Measurements from ENCODE around the gene ZNF511. TPM values are rescaled to one million over a fixed set of nuclear protein-coding genes. Genes with fewer than 3 reads are reported as not detected.
A peak's percentile ranks its signal among the peaks of the same experiment; 100 is the strongest.

The ZNF511 gene
- total and polyA plus RNA-seq, 4 experiments from 2014 or later, result 31.5 to 107 (median 51.0) TPM

GRCh38 chr10:133289761-133290160 is 19.0 kb upstream of the ZNF511 start:
- Mint-ChIP-seq H3K27me3 (no peaks in the 10 kb centered on the region), H3K9me3 (peaks cover 0 to 3% (median 0%) of the 10 kb centered on the region in 8 donors), H3K27ac (no peak overlapping the region), H3K4me1 (peaks cover 0 to 11% (median 2%) of the 10 kb centered on the region in 4 donors), H3K4me3 (no peak overlapping the region), H3K36me3 (peaks cover 40 to 49% of the 10 kb centered on the region in 2 donors)
- CTCF ChIA-PET (ENCODE audit: partially characterized antibody), result interaction anchor here (0.7 kb wide), 1 partner anchor 18 kb away, joined by 3 read pairs; no protein-coding TSS in a partner anchor
- Histone ChIP-seq H3K9me3 (ENCODE audit: control insufficient read depth in 1 of 2, low read length in 2 of 2) (no peaks in the 10 kb centered on the region), H3K27ac (ENCODE audit: low read depth, low read length) (no peak overlapping the region), H3K4me1 (ENCODE audit: insufficient read depth, low read length) (no peaks in the 10 kb centered on the region), H3K36me3 (ENCODE audit: insufficient read depth, low read length) (peaks cover 61% of the 10 kb centered on the region), H3K4me3 (ENCODE audit: low read length in 2 of 2) (no peak overlapping the region), H3K27me3 (ENCODE audit: insufficient read depth, low read length) (no peaks in the 10 kb centered on the region)
- no peak for DNase-seq
- intact Hi-C loops (cut with micrococcal nuclease), result no loop called here
- POLR2A ChIA-PET (ENCODE audit: partially characterized antibody), result no interaction called here

DNA sequence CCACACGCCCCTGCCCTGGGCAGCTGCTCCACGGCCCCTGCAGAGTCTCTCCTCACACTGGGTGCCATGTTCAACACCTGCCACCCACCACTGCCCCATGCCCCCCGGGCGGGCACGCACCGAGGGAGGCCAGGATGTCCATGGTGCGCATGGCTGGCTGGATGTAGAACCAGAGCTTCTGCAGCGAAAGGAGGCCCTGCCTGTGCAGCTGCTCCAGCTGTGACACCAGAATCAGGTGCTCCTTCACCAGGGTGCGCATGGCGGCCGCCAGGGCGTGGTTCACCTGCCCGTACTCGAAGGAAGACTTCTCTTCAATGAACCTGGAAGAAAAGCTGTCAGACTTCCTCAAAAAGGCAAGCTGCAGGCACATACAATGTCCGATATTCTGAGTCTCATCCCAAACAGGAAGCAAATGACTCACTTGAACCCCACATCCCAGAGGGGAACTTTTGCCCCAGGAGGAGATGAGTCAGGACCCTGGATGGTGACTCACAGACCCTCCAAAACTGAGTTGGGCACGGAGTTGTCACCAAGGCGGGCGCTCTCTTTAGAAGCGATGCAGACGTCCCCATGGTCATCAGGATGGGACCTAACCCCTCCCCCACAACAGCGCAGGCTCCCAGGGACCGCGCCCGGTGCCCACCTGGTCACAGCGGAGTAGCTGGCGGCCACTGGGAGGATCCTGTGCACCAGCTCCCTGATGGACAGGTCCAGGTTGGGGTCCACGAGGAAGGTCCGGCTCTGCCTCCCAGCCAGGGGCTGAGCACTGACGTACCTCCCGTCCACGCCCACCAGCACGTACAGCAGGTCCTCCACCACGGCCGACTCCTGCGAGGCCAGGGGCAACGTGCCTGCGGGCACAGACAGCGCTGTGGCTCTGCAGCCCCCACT is 15.6 kb upstream of the ZNF511 start:
- Mint-ChIP-seq H3K36me3 (peaks cover 34 to 45% of the 10 kb centered on the region in 2 donors), H3K27ac (no peak overlapping the region), H3K4me1 (no peaks in the 10 kb centered on the region), H3K4me3 (no peak overlapping the region), H3K9me3 (no peaks in the 10 kb centered on the region), H3K27me3 (no peaks in the 10 kb centered on the region)
- Histone ChIP-seq H3K4me1 (ENCODE audit: insufficient read depth, low read length) (no peaks in the 10 kb centered on the region), H3K27ac (ENCODE audit: low read depth, low read length) (no peak overlapping the region), H3K36me3 (ENCODE audit: insufficient read depth, low read length) (peaks cover 65% of the 10 kb centered on the region), H3K27me3 (ENCODE audit: insufficient read depth, low read length) (no peaks in the 10 kb centered on the region), H3K9me3 (ENCODE audit: control insufficient read depth in 1 of 2, low read length in 2 of 2) (no peaks in the 10 kb centered on the region), H3K4me3 (ENCODE audit: low read length in 2 of 2) (no peak overlapping the region)
- POLR2A ChIA-PET (ENCODE audit: partially characterized antibody), result interaction anchor here (0.9 kb wide), 1 partner anchor 35 kb away, joined by 3 read pairs; no protein-coding TSS in a partner anchor
- no peak for DNase-seq
- CTCF ChIA-PET (ENCODE audit: partially characterized antibody), result interaction anchor here (1.3 to 2.5 kb wide), 3 partner anchors 15 to 150 kb away, joined by 4 to 12 read pairs (median 4); no protein-coding TSS in a partner anchor
- intact Hi-C loops (cut with micrococcal nuclease), result no loop called here

- Mint-ChIP-seq H3K27me3 (no peaks in the 10 kb centered on the region), H3K4me1 (no peaks in the 10 kb centered on the region), H3K27ac (peak overlapping the region in 1 of 7 donors; percentile 57), H3K36me3 (peaks cover 36 to 49% of the 10 kb centered on the region in 2 donors), H3K9me3 (no peaks in the 10 kb centered on the region), H3K4me3 (no peak overlapping the region)
- Histone ChIP-seq H3K36me3 (ENCODE audit: insufficient read depth, low read length) (peaks cover 65% of the 10 kb centered on the region), H3K4me3 (ENCODE audit: low read length in 2 of 2) (no peak overlapping the region), H3K27ac (ENCODE audit: low read depth, low read length) (no peak overlapping the region), H3K4me1 (ENCODE audit: insufficient read depth, low read length) (no peaks in the 10 kb centered on the region), H3K27me3 (ENCODE audit: insufficient read depth, low read length) (no peaks in the 10 kb centered on the region), H3K9me3 (ENCODE audit: control insufficient read depth in 1 of 2, low read length in 2 of 2) (no peaks in the 10 kb centered on the region)
- intact Hi-C loops (cut with micrococcal nuclease), result no loop called here
- CTCF ChIA-PET (ENCODE audit: partially characterized antibody), result interaction anchor here (1.3 to 2.5 kb wide), 2 partner anchors 14 to 150 kb away, joined by 4 to 12 read pairs; no protein-coding TSS in a partner anchor
- POLR2A ChIA-PET (ENCODE audit: partially characterized antibody), result no interaction called here
- no peak for DNase-seq
These were observed 14.9 kb upstream of the ZNF511 start for GRCh38 chr10:133293810-133294119.

DNA sequence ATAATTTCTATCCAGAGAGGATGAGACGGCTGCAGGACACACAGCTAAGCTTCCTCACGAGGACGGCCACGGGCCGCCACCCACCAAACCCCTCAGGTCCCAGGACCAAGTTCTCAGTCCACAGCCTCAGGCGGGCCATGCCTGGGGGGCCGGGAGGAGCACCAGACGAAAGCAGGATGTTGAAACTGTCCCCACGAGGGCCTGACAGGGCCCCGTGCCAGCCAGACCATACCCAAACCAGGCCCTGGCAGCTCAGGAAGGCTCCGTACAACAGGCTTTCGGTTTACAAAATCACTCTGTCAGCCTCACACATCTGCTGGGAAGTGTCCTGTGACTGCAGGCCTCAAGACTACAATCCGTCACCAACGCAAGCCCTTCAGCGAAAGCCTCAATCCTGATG is 14.5 kb upstream of the ZNF511 start:
- Mint-ChIP-seq H3K9me3 (no peaks in the 10 kb centered on the region), H3K27ac (peak overlapping the region in 1 of 7 donors; percentile 19), H3K27me3 (no peaks in the 10 kb centered on the region), H3K4me3 (no peak overlapping the region), H3K36me3 (peaks cover 36 to 50% of the 10 kb centered on the region in 2 donors), H3K4me1 (no peaks in the 10 kb centered on the region)
- intact Hi-C loops (cut with micrococcal nuclease), result no loop called here
- H3K9me3 ChIP-seq (ENCODE audit: control insufficient read depth in 1 of 2, low read length in 2 of 2), result no peaks in the 10 kb centered on the region
- ChIA-PET CTCF (ENCODE audit: partially characterized antibody) (interaction anchor here (1.1 to 2.5 kb wide), 2 partner anchors 13 to 35 kb away, joined by 3 to 12 read pairs; no protein-coding TSS in a partner anchor), POLR2A (ENCODE audit: partially characterized antibody) (no interaction called here)
- H3K4me3 ChIP-seq (ENCODE audit: low read length in 2 of 2), result no peak overlapping the region
- H3K4me1 ChIP-seq (ENCODE audit: insufficient read depth, low read length), result no peaks in the 10 kb centered on the region
- DNase-seq, result no peak
- H3K27me3 ChIP-seq (ENCODE audit: insufficient read depth, low read length), result no peaks in the 10 kb centered on the region
- peaks cover 67% of the 10 kb centered on the region for H3K36me3 ChIP-seq (ENCODE audit: insufficient read depth, low read length)
- H3K27ac ChIP-seq (ENCODE audit: low read depth, low read length), result no peak overlapping the region

- H3K27me3 ChIP-seq (ENCODE audit: insufficient read depth, low read length), result no peaks in the 10 kb centered on the region
- intact Hi-C loops (cut with micrococcal nuclease), result no loop called here
- no peaks in the 10 kb centered on the region for H3K4me1 ChIP-seq (ENCODE audit: insufficient read depth, low read length)
- H3K27me3 Mint-ChIP-seq, result no peaks in the 10 kb centered on the region
- H3K4me3 ChIP-seq (ENCODE audit: low read length in 2 of 2), result no peak overlapping the region
- H3K9me3 ChIP-seq (ENCODE audit: control insufficient read depth in 1 of 2, low read length in 2 of 2), result no peaks in the 10 kb centered on the region
- H3K4me1 Mint-ChIP-seq, result peaks cover 0 to 1% (median 0%) of the 10 kb centered on the region in 4 donors
- H3K36me3 ChIP-seq (ENCODE audit: insufficient read depth, low read length), result peaks cover 69% of the 10 kb centered on the region
- H3K9me3 Mint-ChIP-seq, result no peaks in the 10 kb centered on the region
- no peak overlapping the region for H3K27ac ChIP-seq (ENCODE audit: low read depth, low read length)
- ChIA-PET CTCF (ENCODE audit: partially characterized antibody) (no interaction called here), POLR2A (ENCODE audit: partially characterized antibody) (no interaction called here)
- no peak for DNase-seq
- no peak overlapping the region for H3K4me3 Mint-ChIP-seq
- H3K27ac Mint-ChIP-seq, result no peak overlapping the region
- peaks cover 45 to 59% of the 10 kb centered on the region in 2 donors for H3K36me3 Mint-ChIP-seq
These were observed 13.0 kb upstream of the ZNF511 start for GRCh38 chr10:133295426-133296320.

DNA sequence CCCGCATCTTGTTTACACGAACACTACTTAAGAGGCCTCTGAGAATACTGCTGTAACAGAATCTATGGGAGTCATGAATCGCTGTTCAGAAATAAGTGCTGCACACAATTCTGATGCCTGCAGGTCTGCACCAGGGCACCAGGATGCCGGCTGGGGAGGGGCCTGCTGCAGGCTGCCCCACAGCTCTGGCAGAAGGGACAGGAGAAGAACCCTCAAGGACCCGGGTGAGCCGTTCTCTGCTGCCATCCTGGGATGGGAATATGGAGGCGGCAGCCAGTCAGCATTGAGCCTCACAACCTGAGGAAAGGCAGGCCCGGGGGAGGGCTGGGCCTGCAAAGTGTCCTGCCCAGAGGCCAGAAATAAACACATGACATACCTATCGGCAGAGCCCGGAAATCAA is 11.2 kb upstream of the ZNF511 start:
- Histone ChIP-seq H3K36me3 (ENCODE audit: insufficient read depth, low read length) (peaks cover 72% of the 10 kb centered on the region), H3K9me3 (ENCODE audit: control insufficient read depth in 1 of 2, low read length in 2 of 2) (no peaks in the 10 kb centered on the region), H3K27me3 (ENCODE audit: insufficient read depth, low read length) (no peaks in the 10 kb centered on the region), H3K4me3 (ENCODE audit: low read length in 2 of 2) (no peak overlapping the region), H3K27ac (ENCODE audit: low read depth, low read length) (no peak overlapping the region), H3K4me1 (ENCODE audit: insufficient read depth, low read length) (no peaks in the 10 kb centered on the region)
- ChIA-PET POLR2A (ENCODE audit: partially characterized antibody) (no interaction called here), CTCF (ENCODE audit: partially characterized antibody) (no interaction called here)
- H3K9me3 Mint-ChIP-seq, result no peaks in the 10 kb centered on the region
- no peak for DNase-seq
- peak overlapping the region in 1 of 7 donors; percentile 41 for H3K27ac Mint-ChIP-seq
- H3K27me3 Mint-ChIP-seq, result no peaks in the 10 kb centered on the region
- peaks cover 48 to 65% of the 10 kb centered on the region in 2 donors for H3K36me3 Mint-ChIP-seq
- intact Hi-C loops (cut with micrococcal nuclease), result no loop called here
- H3K4me3 Mint-ChIP-seq, result no peak overlapping the region
- H3K4me1 Mint-ChIP-seq, result peaks cover 0 to 5% (median under 1%) of the 10 kb centered on the region in 4 donors

DNA sequence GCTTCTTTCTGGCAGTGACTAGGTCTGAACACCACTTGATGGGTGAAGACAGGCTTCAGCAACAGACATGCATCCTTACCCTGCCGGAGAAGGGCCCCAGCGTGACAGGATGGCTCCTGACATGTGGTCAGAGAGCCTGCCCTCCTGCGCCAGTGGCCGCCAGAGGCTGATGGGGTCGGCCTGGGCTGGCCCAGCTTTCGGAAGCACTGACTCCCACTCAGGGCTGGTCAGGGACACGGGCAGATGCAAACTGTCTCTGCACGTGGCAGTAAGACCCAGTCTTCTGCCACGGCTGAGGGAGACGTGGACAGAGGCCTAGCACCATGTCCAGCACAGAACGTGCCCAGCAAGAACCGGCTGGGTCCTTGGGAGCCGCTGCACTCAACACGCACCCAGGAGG is 10.2 kb upstream of the ZNF511 start:
- H3K27me3 Mint-ChIP-seq, result no peaks in the 10 kb centered on the region
- POLR2A ChIA-PET (ENCODE audit: partially characterized antibody), result no interaction called here
- no peak overlapping the region for H3K27ac Mint-ChIP-seq
- H3K27ac ChIP-seq (ENCODE audit: low read depth, low read length), result no peak overlapping the region
- no peak for DNase-seq
- no peaks in the 10 kb centered on the region for H3K27me3 ChIP-seq (ENCODE audit: insufficient read depth, low read length)
- H3K9me3 Mint-ChIP-seq, result no peaks in the 10 kb centered on the region
- H3K9me3 ChIP-seq (ENCODE audit: control insufficient read depth in 1 of 2, low read length in 2 of 2), result no peaks in the 10 kb centered on the region
- H3K4me1 ChIP-seq (ENCODE audit: insufficient read depth, low read length), result no peaks in the 10 kb centered on the region
- peaks cover 52 to 67% of the 10 kb centered on the region in 2 donors for H3K36me3 Mint-ChIP-seq
- H3K36me3 ChIP-seq (ENCODE audit: insufficient read depth, low read length), result peaks cover 62% of the 10 kb centered on the region
- H3K4me3 Mint-ChIP-seq, result no peak overlapping the region
- H3K4me3 ChIP-seq (ENCODE audit: low read length in 2 of 2), result no peak overlapping the region
- CTCF ChIA-PET (ENCODE audit: partially characterized antibody), result interaction anchor here (1.6 kb wide), 1 partner anchor 31 kb away, joined by 7 read pairs; no protein-coding TSS in a partner anchor
- peaks cover 0 to 7% (median 4%) of the 10 kb centered on the region in 4 donors for H3K4me1 Mint-ChIP-seq
- intact Hi-C loops (cut with micrococcal nuclease), result no loop called here
